HUES48 (cell line): ENCODE results near the gene ZP1.

Experiments
- H3K27ac ChIP-seq: one replicate; pipeline ENCODE4 v1.7.0; 2013; ENCODE audit warnings: low read depth, low read length, inconsistent platforms
- H3K27me3 ChIP-seq: 2 replicates; pipeline ENCODE4 v1.6.1; 2013; ENCODE audit warnings: mild to moderate bottlenecking, low read length; ENCODE audit not compliant: control insufficient read depth, insufficient read depth
- H3K36me3 ChIP-seq: 2 replicates; pipeline ENCODE4 v1.6.1; 2013; ENCODE audit warnings: low read length; ENCODE audit not compliant: control insufficient read depth, insufficient read depth
- H3K4me1 ChIP-seq: 2 replicates; pipeline ENCODE4 v1.6.1; 2013; ENCODE audit warnings: mild to moderate bottlenecking, low read length; ENCODE audit not compliant: control insufficient read depth, insufficient read depth
- H3K4me3 ChIP-seq: 2 replicates; pipeline ENCODE4 v1.5.1; 2013; ENCODE audit warnings: mild to moderate bottlenecking, low read depth, low read length
- H3K9ac ChIP-seq: 2 replicates; pipeline ENCODE4 v1.6.1; 2013; ENCODE audit warnings: mild to moderate bottlenecking, low read depth, low read length, moderate library complexity
- H3K9me3 ChIP-seq: 2 replicates; pipeline ENCODE4 v1.6.1; 2013; ENCODE audit warnings: low read length; ENCODE audit not compliant: control insufficient read depth, insufficient read depth

Gene ZP1

DNA sequence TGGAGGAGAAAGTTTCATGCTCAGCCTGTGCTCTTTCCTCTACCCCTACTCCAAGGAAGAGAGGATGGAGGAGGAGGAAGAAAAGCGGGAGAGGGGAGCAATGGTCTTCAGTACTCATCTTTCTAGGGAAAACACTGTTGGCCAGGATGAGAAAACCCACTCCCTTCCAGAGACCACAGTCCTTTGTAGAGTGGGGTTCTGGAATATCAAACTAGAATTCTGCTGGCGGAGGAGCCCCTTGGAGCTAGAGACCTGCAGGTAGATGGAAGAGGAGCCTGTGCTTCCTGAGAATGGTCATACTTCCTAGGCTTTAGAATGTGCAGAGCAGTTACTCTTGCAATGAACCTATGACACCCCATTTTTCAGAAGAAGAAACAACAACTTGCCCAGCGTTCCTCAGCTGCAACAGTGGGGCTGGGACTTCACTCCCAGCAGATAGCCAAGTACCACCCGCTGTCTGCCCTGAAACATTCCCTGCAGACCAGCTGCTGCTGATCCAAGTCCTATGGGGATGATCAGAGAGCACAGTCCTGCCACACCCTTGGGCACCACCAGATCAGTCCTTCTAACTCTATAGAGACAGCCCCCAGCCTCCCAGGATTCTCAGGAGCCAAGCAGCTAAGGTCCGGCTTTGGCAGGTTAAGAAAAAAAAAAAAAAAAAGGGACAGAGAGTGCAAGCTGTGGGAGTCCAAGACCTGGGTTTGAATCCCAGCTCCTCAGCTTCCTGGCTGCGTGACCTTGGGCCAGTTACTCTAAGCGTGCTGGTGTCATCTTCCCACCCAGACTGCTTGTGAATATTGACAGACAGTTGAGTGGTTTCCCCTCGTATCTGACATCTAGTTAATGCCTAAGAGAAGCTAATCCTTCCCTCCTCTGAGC lies 12.3 kb upstream of the ZP1 start:
- Histone ChIP-seq H3K27me3 (peaks cover 32% of the 10 kb centered on the region), H3K9ac (no peak overlapping the region), H3K9me3 (no peaks in the 10 kb centered on the region), H3K4me3 (no peak overlapping the region), H3K36me3 (peaks cover 15% of the 10 kb centered on the region), H3K4me1 (peaks cover 6% of the 10 kb centered on the region), H3K27ac (no peak overlapping the region)

DNA sequence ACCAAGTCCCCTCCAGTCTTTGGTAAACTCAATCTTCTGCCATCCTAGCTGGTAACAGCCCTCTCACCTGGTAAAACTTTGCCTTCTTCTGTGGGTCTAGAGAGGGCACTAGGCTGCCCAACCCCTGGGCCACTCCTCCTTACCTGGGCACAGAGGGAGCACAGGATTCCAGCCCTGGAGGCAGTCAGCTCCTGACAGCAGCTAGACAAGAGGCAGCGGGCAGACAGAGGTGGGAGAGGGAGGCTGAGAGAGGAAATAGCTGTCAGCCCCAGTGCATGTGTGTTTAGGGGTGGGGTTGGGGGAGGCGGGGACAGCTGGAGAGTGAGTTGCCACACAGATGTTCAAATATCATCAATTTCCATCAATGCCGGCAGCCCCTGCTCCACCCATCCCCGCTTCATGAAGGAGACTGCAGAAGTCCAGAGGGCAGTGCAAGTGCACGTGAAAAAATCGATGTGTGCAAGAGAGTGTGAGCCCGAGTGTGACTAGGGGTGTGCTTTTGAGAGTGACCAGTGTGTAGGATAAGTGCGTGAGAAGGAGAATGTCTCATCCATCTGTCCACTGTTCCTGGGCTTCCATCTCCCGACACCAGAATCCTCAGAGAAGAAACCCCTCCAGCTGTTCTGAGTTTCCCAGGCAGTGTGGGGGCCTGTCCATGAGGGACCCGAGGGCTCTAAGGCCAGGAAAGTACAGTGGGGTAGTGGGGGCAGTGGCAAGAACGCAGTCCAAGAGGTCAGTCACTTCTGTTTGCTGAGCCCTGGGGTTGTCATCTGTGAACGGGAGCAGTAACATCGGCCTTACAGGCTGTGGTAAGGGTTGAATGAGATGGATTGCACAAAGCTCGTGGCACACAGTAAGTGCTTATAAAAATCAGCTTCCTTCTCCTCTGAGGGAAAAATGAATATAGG lies 11.4 kb upstream of the ZP1 start, which contains the start of gene PTGDR2:
Gene PTGDR2 (minus strand): TSS at position 225 of the 908 bp plus-strand sequence. CDS start 2,228 bp downstream, outside the sequence.
- H3K4me3 ChIP-seq, result no peak within 1 kb of the TSS
- H3K36me3 ChIP-seq, result peaks cover 6% of the 10 kb centered on the region
- H3K27me3 ChIP-seq, result peaks cover 32% of the 10 kb centered on the region
- no peak within 1 kb of the TSS for H3K27ac ChIP-seq
- no peaks in the 10 kb centered on the region for H3K9me3 ChIP-seq
- peaks cover 6% of the 10 kb centered on the region for H3K4me1 ChIP-seq
- H3K9ac ChIP-seq, result no peak within 1 kb of the TSS

DNA sequence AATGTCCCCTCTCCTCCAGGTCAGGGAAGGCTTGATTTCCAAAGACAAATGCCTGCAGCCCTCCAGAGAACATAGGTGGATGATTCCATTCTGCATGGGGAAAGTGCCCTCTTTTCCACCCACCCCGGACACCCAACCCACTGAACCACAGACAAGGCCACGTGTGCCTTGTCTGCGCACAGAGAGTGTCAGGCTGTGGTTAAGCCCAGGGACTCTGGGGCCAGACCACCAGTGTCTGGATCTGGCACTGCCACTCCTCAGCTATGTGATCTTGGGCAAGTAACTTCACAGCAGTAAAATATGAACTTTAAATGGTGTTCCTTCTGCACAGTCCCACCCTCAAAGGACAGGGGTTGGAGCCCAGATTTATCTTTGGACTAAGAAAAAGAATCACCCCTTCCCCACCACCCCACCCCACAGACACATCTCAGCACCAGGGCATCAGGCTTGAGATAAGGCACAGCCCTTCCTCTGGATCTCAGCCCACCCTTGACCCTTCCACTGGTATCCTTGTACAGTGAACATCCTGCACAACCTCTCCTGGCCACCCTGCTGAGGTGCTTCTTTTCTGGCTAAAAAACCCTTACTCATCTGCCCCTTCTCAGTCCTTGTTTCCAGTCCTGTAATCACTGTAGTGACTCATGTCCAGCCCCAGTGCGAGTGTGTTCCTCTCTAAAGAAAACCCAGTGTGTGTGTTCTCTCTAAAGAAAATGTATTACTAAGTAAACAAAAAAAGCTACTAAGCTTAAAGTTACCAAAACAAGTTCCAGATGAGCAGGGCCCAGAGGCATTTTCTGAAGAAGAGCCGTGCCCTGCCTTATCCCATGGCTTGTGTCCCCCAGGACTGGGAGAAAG lies 9.7 kb upstream of the ZP1 start:
- no peak overlapping the region for H3K27ac ChIP-seq
- no peaks in the 10 kb centered on the region for H3K4me1 ChIP-seq
- no peaks in the 10 kb centered on the region for H3K36me3 ChIP-seq

DNA sequence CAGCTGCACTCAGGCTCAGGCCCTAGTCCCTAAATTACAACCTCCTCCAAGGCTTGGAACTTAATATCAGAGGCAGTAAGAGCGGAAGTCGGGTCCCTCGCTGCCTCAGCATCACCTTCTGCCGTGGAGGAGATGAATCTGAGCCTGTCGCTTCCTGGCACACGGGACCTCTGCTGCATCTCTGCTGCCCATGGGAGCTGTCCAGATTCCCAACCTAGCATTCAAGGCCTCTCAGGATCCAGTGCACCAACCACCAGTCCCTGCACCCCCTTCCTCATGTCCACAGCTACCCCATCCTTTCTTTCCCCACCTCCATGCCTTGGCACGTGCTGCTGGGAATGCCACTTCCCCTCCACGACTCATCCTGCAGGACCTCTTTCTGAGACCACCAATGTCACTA lies 9.1 kb upstream of the ZP1 start:
- H3K27ac ChIP-seq, result no peak overlapping the region
- peaks cover 24% of the 10 kb centered on the region for H3K27me3 ChIP-seq
- no peaks in the 10 kb centered on the region for H3K4me1 ChIP-seq
- no peaks in the 10 kb centered on the region for H3K9me3 ChIP-seq
- H3K9ac ChIP-seq, result no peak overlapping the region
- no peak overlapping the region for H3K4me3 ChIP-seq
- H3K36me3 ChIP-seq, result no peaks in the 10 kb centered on the region

More for the DNA sequence above, 9.7 kb upstream of the ZP1 start:
- Histone ChIP-seq H3K4me3 (no peak overlapping the region), H3K27me3 (peaks cover 31% of the 10 kb centered on the region), H3K9ac (no peak overlapping the region), H3K9me3 (no peaks in the 10 kb centered on the region)

DNA sequence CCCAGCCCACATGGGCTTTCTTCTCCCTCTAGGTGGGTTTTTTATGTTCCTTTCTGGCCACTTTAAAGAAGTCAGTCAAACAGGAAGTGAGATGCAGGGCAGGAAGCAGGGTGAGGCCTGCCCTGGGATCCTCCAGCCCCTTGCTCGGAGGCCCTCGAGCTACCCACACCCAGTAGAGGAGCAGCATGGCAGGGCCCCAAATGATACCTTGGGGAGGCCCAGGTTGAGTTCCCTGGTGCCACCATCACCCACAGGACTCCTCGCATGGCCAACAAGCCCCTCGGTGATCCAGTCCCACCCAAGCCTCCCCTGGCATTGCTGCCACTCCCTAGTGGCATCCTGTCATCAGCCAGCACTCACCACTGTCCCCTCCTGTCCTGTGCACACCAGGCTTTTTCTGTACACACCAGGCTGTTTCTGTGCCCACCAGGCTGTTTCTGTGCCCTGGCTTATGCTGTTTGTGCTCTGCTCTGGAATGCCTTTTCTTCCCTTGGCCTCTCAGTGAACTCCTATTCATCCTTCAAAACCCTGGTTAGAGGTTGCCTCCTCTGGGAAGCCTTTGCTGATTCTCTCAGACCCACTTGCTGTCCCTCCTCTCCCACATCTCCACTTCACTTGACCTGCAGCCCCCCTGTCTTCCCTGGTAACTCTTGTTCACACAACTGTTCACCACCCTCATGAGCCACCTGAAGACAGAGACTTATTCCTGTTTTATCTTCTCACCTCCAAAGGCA lies 8.4 kb upstream of the ZP1 start:
- no peak overlapping the region for H3K27ac ChIP-seq

DNA sequence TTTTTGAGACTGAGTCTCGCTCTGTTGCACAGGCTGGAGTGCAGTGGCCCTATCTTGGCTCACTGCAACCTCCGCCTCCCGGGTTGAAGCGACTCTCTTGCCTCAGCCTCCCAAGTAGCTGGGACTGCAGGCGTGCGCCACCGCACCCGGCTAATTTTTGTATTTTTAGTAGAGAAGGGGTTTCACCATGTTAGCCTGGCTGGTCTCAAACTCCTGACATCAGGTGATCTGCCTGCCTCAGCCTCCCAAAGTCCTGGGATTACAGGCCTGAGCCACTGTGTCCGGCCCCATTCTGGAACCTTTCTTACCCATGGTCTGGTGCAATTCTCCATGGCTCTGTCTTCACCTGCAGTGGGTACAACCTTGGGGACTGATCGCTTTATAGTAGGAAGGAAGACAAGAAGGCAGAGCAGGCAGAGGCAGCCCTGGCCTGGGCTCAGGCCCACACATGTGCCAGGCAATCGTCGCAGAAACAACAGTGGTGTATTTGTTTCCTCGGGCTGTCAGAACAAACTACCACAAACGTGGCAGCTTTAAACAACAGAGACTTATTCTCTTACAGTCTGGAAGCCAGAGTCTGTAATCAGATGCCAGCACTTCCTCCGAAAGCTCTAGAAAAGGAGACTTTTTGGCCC lies 7.6 kb upstream of the ZP1 start:
- no peaks in the 10 kb centered on the region for H3K9me3 ChIP-seq
- H3K36me3 ChIP-seq, result no peaks in the 10 kb centered on the region
- no peaks in the 10 kb centered on the region for H3K4me1 ChIP-seq
- H3K9ac ChIP-seq, result no peak overlapping the region
- no peak overlapping the region for H3K4me3 ChIP-seq
- H3K27ac ChIP-seq, result no peak overlapping the region
- peaks cover 9% of the 10 kb centered on the region for H3K27me3 ChIP-seq

More for the DNA sequence above, 8.4 kb upstream of the ZP1 start:
- Histone ChIP-seq H3K4me3 (no peak overlapping the region), H3K9ac (no peak overlapping the region), H3K9me3 (no peaks in the 10 kb centered on the region), H3K27me3 (peaks cover 18% of the 10 kb centered on the region), H3K4me1 (no peaks in the 10 kb centered on the region), H3K36me3 (no peaks in the 10 kb centered on the region)

DNA sequence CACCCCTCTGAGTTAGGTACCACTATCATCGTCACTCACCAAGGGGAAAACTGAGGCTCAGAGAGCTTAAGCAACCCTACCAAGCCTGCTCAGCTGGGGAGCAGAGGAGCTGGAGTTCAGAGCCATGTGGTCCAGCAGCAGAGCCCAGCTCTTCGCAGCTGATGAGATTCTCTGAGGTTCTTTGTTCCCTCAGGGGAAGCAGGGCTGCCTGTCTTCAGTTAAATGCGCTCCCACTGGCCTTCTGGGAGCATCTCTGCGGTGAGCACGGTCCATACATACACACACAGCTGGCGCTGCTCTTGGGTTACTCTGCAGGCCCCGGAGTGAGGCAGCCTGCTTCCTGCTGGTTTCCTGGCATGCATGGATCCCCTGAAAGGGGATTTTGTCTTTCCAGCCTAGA lies 6.4 kb upstream of the ZP1 start:
- Histone ChIP-seq H3K27ac (no peak overlapping the region), H3K9ac (no peak overlapping the region), H3K9me3 (no peaks in the 10 kb centered on the region), H3K27me3 (no peaks in the 10 kb centered on the region), H3K4me1 (no peaks in the 10 kb centered on the region), H3K36me3 (no peaks in the 10 kb centered on the region), H3K4me3 (no peak overlapping the region)

DNA sequence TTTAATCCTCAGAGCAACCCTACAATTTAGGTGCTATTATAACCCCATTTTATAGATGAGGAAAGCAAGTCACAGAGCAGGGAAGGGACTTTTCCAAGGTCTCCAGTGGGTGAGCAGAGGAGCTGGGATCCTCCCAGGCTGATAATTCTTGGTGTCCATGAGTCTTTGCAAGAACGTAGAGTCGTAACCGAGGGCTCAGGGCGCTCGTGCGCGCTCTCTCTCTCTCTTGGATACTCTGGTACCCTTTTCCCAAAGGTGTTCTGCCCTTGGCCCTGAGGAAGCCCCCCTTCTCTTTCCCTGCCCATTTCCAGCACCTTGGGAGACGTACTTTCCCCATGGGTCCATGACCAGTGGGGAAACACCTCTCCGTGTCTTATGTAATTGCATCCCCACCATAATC lies 5.2 kb upstream of the ZP1 start:
- no peaks in the 10 kb centered on the region for H3K36me3 ChIP-seq
- H3K9me3 ChIP-seq, result no peaks in the 10 kb centered on the region
- H3K4me1 ChIP-seq, result no peaks in the 10 kb centered on the region
- H3K27ac ChIP-seq, result no peak overlapping the region
- no peaks in the 10 kb centered on the region for H3K27me3 ChIP-seq
- no peak overlapping the region for H3K4me3 ChIP-seq
- H3K9ac ChIP-seq, result no peak overlapping the region

DNA sequence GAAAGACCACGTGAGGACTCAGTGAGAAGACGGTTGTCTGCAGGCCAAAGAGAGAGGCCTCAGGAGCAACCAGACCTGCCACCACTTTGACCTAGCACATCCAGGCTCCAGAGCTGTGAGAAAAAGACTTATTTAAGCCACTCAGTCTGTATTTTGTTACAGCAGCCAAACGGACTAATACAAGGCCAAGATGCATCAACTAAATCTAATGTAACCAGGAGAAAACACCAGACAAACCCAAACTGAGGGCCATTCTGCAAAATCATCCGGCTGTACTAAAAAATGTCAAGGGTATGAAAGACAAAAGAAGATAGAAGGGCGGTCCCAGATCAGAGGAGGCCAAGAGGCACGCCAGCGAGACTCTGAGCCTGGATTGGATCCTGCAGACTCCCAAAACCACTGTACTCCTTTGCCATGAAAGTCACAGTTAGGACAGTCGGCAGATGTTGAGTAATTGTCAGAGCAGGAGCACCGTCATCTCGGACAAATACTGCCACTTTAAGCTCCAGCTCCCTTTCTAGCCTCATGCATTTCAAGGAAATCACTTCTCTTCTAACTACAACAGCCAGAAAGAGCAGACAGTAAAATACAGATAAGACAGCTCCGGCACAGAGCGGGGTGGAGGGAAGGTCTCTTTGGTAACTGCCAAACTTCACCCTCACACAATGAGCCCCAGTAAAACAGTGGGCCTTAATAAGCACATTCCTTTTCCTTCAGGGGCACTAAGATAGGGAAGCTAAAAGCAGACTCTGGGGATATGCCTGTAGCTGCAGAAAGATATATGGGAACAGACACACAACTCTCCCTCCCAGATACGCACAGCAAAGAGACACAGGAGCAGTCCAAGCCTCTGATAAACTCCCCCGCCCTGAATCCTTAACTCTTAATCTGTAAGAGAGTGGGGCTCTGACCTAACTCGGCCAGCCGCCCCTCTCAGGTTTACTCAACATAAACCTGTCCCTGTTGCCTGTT lies 3.5 kb upstream of the ZP1 start:
- Histone ChIP-seq H3K9ac (no peak overlapping the region), H3K4me1 (no peaks in the 10 kb centered on the region), H3K9me3 (no peaks in the 10 kb centered on the region)

More for the DNA sequence above, 3.5 kb upstream of the ZP1 start:
- Histone ChIP-seq H3K27me3 (no peaks in the 10 kb centered on the region), H3K4me3 (no peak overlapping the region), H3K27ac (no peak overlapping the region), H3K36me3 (no peaks in the 10 kb centered on the region)
